SU-DHL-6 (cell line): ENCODE results near the gene SLC16A7.

Experiments
- H2AFZ ChIP-seq: fragments of 200-600 bp; sonication (generic); 2 replicates; pipeline ENCODE4 v1.6.1; 2014; ENCODE audit warnings: low read depth, mild to moderate bottlenecking, moderate library complexity, mixed read lengths, antibody characterized with exemption, low read length; ENCODE audit not compliant: severe bottlenecking
- H3F3A ChIP-seq: fragments of 200-600 bp; shearing (Covaris generic); 2 replicates; pipeline ENCODE4 v1.6.0; 2016; ENCODE audit warnings: antibody characterized with exemption, mild to moderate bottlenecking; ENCODE audit not compliant: insufficient read depth
- H3K27ac ChIP-seq: fragments of 200-600 bp; sonication (generic); 2 replicates; pipeline ENCODE4 v1.5.1; 2016; ENCODE audit warnings: low read depth, mild to moderate bottlenecking, low read length, moderate library complexity, mixed read lengths
- H3K27me3 ChIP-seq: fragments of 200-600 bp; sonication (generic), shearing (Covaris generic); 2 replicates; pipeline ENCODE4 v1.6.0; 2014; ENCODE audit warnings: mild to moderate bottlenecking, low read length
- H3K36me3 ChIP-seq: fragments of 200-600 bp; sonication (generic); 2 replicates; pipeline ENCODE4 v1.6.1; 2014; ENCODE audit warnings: mild to moderate bottlenecking, low read length, mixed read lengths
- H3K4me2 ChIP-seq: fragments of 300-600, 200-600 bp; shearing (Covaris generic), sonication (generic); 2 replicates; pipeline ENCODE4 v1.6.0; 2014; ENCODE audit warnings: low read length, low read depth, mild to moderate bottlenecking; ENCODE audit not compliant: poor library complexity, severe bottlenecking
- H3K4me3 ChIP-seq: fragments of 200-600 bp; sonication (generic); 2 replicates; pipeline ENCODE4 v1.5.1; 2014; ENCODE audit warnings: antibody characterized with exemption, low read length, mild to moderate bottlenecking, mixed read lengths; ENCODE audit not compliant: insufficient read depth, poor library complexity, severe bottlenecking
- H3K79me2 ChIP-seq: fragments of 200-600 bp; sonication (generic); 2 replicates; pipeline ENCODE4 v1.6.1; 2014; ENCODE audit warnings: mild to moderate bottlenecking, low read length, moderate library complexity; ENCODE audit not compliant: insufficient read depth
- H3K9ac ChIP-seq: fragments of 200-600 bp; sonication (generic); 2 replicates; pipeline ENCODE4 v1.7.0; 2014; ENCODE audit warnings: mild to moderate bottlenecking, low read length
- H3K9me2 ChIP-seq: fragments of 200-600 bp; sonication (generic); replicated peaks from 2 replicates; pipeline ENCODE4 v1.6.1; 2014; ENCODE audit warnings: low read length; ENCODE audit not compliant: insufficient read depth
- H3K9me3 ChIP-seq: fragments of 200-600 bp; sonication (generic); 2 replicates; pipeline ENCODE4 v1.6.1; 2014; ENCODE audit warnings: low read length, mixed read lengths; ENCODE audit not compliant: insufficient read depth
- H4K20me1 ChIP-seq: fragments of 200-600 bp; sonication (generic); 2 replicates; pipeline ENCODE4 v1.6.1; 2014; ENCODE audit warnings: low read depth, mild to moderate bottlenecking, antibody characterized with exemption, low read length, moderate library complexity, mixed read lengths
- CTCF ChIP-seq: fragments of 200-600 bp; sonication (generic); IDR thresholded peaks from one replicate; pipeline ENCODE4 v1.5.1; 2017; ENCODE audit warnings: antibody characterized with exemption, mild to moderate bottlenecking, low read length, moderate library complexity; ENCODE audit not compliant: insufficient read depth, poor library complexity, severe bottlenecking
- EZH2phosphoT487 ChIP-seq: fragments of 200-600 bp; sonication (generic), shearing (Covaris generic); conservative IDR thresholded peaks from 2 replicates; pipeline ENCODE4 v1.6.1; 2018; ENCODE audit warnings: mild to moderate bottlenecking, antibody characterized with exemption, low read length, moderate library complexity, mixed read lengths

Gene SLC16A7

DNA sequence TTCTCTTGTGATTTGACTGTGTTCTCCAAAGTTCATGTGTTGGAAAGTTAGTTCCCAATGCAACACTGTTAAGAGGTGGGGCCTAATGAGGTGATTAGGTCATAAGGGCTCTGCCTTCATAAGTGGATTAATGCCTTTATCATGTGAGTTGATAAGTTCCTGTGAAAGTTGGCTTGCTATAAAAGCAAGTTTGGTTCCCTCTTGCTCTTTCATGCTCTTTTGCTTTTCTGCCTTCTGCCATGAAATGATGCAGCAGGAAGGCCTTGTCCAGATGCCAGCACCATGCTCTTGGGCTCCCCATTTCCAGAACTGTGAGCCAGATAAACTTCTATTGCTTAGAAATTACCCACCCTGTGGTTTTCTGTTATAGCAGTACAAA, 41.9 kb downstream of the SLC16A7 start:
- Histone ChIP-seq H4K20me1 (no peaks in the 10 kb centered on the region), H3K9ac (no peak overlapping the region), H3K4me3 (no peak overlapping the region), H3K9me2 (no peaks in the 10 kb centered on the region), H3F3A (no peaks in the 10 kb centered on the region), H3K36me3 (peaks cover 8% of the 10 kb centered on the region), H3K79me2 (peaks cover 50% of the 10 kb centered on the region), H3K27me3 (no peaks in the 10 kb centered on the region), H3K4me2 (no peak overlapping the region), H2AFZ (no peak overlapping the region), H3K27ac (no peak overlapping the region), H3K9me3 (no peaks in the 10 kb centered on the region; the same call in 1 of the 2 replicates)
- no peak for TF ChIP-seq EZH2phosphoT487
- no peak for TF ChIP-seq CTCF

DNA sequence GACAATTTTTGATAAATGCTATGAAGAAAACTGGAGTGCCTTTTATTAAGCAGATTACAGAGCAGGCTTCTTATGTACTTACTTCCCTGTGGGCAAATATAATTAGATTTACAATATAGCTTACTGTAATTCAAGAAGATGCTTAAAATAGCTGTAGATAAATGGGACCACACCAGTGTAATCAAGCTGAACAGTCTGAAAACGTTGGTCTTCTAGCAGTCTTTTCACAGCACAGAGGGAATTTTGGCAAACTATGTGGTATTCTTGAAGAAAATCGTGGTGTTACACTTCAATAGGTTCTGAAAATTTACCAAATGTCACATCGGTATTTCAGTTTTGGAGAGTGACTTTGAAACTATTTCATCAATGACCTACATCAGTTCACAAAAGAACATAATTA, 47.7 kb downstream of the SLC16A7 start:
- Histone ChIP-seq H3K9ac (no peak overlapping the region), H3K36me3 (peaks cover 33% of the 10 kb centered on the region), H4K20me1 (no peaks in the 10 kb centered on the region), H3F3A (no peaks in the 10 kb centered on the region), H3K9me2 (no peaks in the 10 kb centered on the region), H3K4me2 (no peak overlapping the region), H2AFZ (no peak overlapping the region), H3K79me2 (peaks cover 14% of the 10 kb centered on the region), H3K27ac (no peak overlapping the region), H3K9me3 (peaks cover 5% of the 10 kb centered on the region; the same call in 1 of the 2 replicates), H3K4me3 (no peak overlapping the region), H3K27me3 (no peaks in the 10 kb centered on the region)
- TF ChIP-seq CTCF, result no peak
- no peak for TF ChIP-seq EZH2phosphoT487

DNA sequence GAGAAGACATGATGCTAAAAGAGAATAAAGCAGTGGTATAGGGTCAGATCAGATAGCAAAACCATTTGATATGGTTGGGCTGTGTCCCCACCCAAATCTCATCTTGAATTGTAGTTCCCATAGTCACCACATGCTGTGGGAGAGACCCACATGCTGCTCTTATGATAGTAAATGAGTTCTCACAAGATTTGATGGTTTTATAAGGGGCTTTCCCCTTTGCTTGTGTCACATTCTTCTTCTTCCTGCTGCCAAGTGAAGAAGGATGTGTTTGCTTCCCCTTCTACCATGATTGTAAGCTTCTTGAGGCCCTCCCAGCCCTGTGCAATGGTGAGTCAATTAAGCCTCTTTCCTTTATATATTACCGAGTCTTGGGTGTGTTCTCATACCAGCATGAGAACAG, 49.4 kb downstream of the SLC16A7 start:
- Histone ChIP-seq H3K27ac (no peak overlapping the region), H3K27me3 (no peaks in the 10 kb centered on the region), H3K4me3 (no peak overlapping the region), H2AFZ (no peak overlapping the region), H3K9ac (no peak overlapping the region), H3K9me3 (peaks cover 5% of the 10 kb centered on the region; the same call in 1 of the 2 replicates), H3K4me2 (no peak overlapping the region), H3K36me3 (peaks cover 33% of the 10 kb centered on the region), H3F3A (no peaks in the 10 kb centered on the region), H3K79me2 (peaks cover 4% of the 10 kb centered on the region), H3K9me2 (no peaks in the 10 kb centered on the region), H4K20me1 (no peaks in the 10 kb centered on the region)
- no peak for TF ChIP-seq EZH2phosphoT487
- no peak for TF ChIP-seq CTCF
